Measurements from ENCODE around the gene RNF44.

DNA sequence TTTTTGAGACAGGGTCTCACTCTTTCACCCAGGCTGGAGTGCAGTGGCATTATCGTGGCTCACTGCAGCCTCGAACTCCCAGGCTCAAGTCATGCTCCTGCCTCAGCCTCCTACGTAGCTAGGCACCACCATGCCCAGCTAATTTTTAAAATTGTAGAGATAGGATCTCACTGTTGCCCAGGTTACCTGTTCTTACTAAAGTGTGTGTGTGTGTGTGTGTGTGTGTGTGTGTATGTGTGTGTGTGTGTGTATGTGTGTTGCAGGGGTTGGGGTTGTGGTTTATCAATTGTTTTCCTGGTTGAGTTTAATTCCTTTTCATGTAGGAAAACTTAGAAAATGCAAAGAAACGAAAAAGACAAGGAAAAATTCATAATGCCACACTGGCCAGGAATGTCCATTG lies 21.8 kb downstream of the RNF44 start:
- no peak for TF ChIP-seq POLR2AphosphoS5 (IDR thresholded peaks at IDR 0.05; ENCODE audit: borderline replicate concordance, low read depth, low read length)
- TF ChIP-seq EZH2 (IDR thresholded peaks at IDR 0.05), result no peak
- no peak for TF ChIP-seq FOXP2 (optimal IDR thresholded peaks at IDR 0.05; ENCODE audit: control extremely low read depth, extremely low read length, insufficient read depth)

All from SK-N-MC (cell line).